IMR-90 (cell line): ENCODE results near the gene ASXL1. TPM values are rescaled to one million over a fixed set of nuclear protein-coding genes. Genes with fewer than 3 reads are reported as not detected.

ENCODE experiments used
- ATAC-seq: fragments of 200-7000 bp; cut with Tn5 transposase; 2 replicates; pipeline ENCODE4 v1.9.1; 2020; ENCODE audit warnings: low read depth, mild to moderate bottlenecking, moderate library complexity
- BruUV-seq: library from RNA; stranded (reverse); fragments of 400-500 nt; replicated peaks from 2 replicates; lab custom pipeline; 2021; lab: Mats Ljungman, UMichigan
- CTCF ChIA-PET: fragments of 300-600 bp; formaldehyde crosslinking; extraction: SDS; loops from one replicate; lab custom pipeline; 2021; ENCODE audit warnings: antibody characterized with exemption; lab: Yijun Ruan, JAX
- POLR2A ChIA-PET: fragments of 300-600 bp; sonication (Branson Sonifier 250); formaldehyde crosslinking; loops from one replicate; lab custom pipeline; 2022; ENCODE audit warnings: antibody characterized with exemption; ENCODE audit not compliant: unreplicated experiment; lab: Charles Lee
- DNase-seq: peaks from one replicate; pipeline ENCODE4 v3.0.0; 2013
- H2AFZ ChIP-seq: replicated peaks from 2 replicates; pipeline ENCODE3; 2013; ENCODE audit warnings: low read length, mild to moderate bottlenecking; ENCODE audit not compliant: poor library complexity
- H2AK5ac ChIP-seq: 2 replicates; pipeline ENCODE4 v1.6.1; 2013; ENCODE audit warnings: low read depth, low read length, inconsistent platforms
- H2AK9ac ChIP-seq: replicated peaks from 2 replicates; pipeline ENCODE3; 2013; ENCODE audit warnings: mild to moderate bottlenecking, low read depth, low read length, moderate library complexity; ENCODE audit not compliant: poor library complexity
- H2BK120ac ChIP-seq: 2 replicates; pipeline ENCODE4 v1.6.1; 2013; ENCODE audit warnings: low read depth, low read length, inconsistent platforms
- H2BK15ac ChIP-seq: 3 replicates; pipeline ENCODE4 v1.6.1; 2013; ENCODE audit warnings: low read depth, low read length, inconsistent platforms
- H2BK20ac ChIP-seq: 2 replicates; pipeline ENCODE4 v1.6.1; 2013; ENCODE audit warnings: low read depth, mild to moderate bottlenecking, inconsistent platforms, low read length, moderate library complexity
- H2BK5ac ChIP-seq: 2 replicates; pipeline ENCODE4 v1.6.1; 2013; ENCODE audit warnings: mild to moderate bottlenecking, low read depth, low read length, inconsistent platforms; ENCODE audit not compliant: poor library complexity, severe bottlenecking
- H3K14ac ChIP-seq: replicated peaks from 2 replicates; pipeline ENCODE4 v1.6.1; 2013; ENCODE audit warnings: low read depth, low read length, inconsistent platforms
- H3K18ac ChIP-seq: 2 replicates; pipeline ENCODE4 v1.6.1; 2013; ENCODE audit warnings: low read depth, low read length, control low read depth
- H3K23ac ChIP-seq: 2 replicates; pipeline ENCODE4 v1.6.1; 2013; ENCODE audit warnings: low read depth, low read length, inconsistent platforms
- H3K27ac ChIP-seq: 2 replicates; pipeline ENCODE4 v1.5.1; 2013; ENCODE audit warnings: mild to moderate bottlenecking, control low read depth, low read length; ENCODE audit not compliant: insufficient read depth
- H3K27me3 ChIP-seq: 2 replicates; pipeline ENCODE4 v1.6.1; 2013; ENCODE audit warnings: low read length; ENCODE audit not compliant: control insufficient read depth, insufficient read depth
- H3K36me3 ChIP-seq: 2 replicates; pipeline ENCODE4 v1.6.1; 2013; ENCODE audit warnings: low read length, mixed read lengths; ENCODE audit not compliant: control insufficient read depth, insufficient read depth
- H3K4ac ChIP-seq: 2 replicates; pipeline ENCODE4 v1.6.1; 2013; ENCODE audit warnings: low read depth, low read length, inconsistent platforms
- H3K4me1 ChIP-seq: 2 replicates; pipeline ENCODE4 v1.6.1; 2013; ENCODE audit warnings: low read length, mixed read lengths; ENCODE audit not compliant: control insufficient read depth, insufficient read depth
- H3K4me2 ChIP-seq: 2 replicates; pipeline ENCODE4 v1.6.1; 2013; ENCODE audit warnings: low read depth, mild to moderate bottlenecking, control low read depth, low read length, moderate library complexity
- H3K4me3 ChIP-seq: 2 replicates; pipeline ENCODE4 v1.5.1; 2013; ENCODE audit warnings: low read depth, mild to moderate bottlenecking, control low read depth, low read length, moderate library complexity; ENCODE audit not compliant: insufficient read depth
- H3K56ac ChIP-seq: 2 replicates; pipeline ENCODE4 v1.6.1; 2013; ENCODE audit warnings: low read length, inconsistent platforms; ENCODE audit not compliant: insufficient read depth; ENCODE audit errors: extremely low read depth
- H3K79me1 ChIP-seq, 2 experiments: 2 replicates each; pipeline ENCODE4 v1.6.1; 2013; ENCODE audit warnings: low read length in 2 of 2, inconsistent platforms in 1 of 2, low read depth in 1 of 2
- H3K9ac ChIP-seq: 2 replicates; pipeline ENCODE4 v1.6.1; 2013; ENCODE audit warnings: low read depth, low read length, control low read depth
- H3K9me1 ChIP-seq: 2 replicates; pipeline ENCODE4 v1.6.1; 2013; ENCODE audit warnings: low read length, inconsistent platforms; ENCODE audit not compliant: insufficient read depth
- H3K9me3 ChIP-seq: 2 replicates; pipeline ENCODE4 v1.6.1; 2013; ENCODE audit warnings: low read length; ENCODE audit not compliant: control insufficient read depth, insufficient read depth
- H4K20me1 ChIP-seq: 2 replicates; pipeline ENCODE4 v1.6.1; 2013; ENCODE audit warnings: low read length, inconsistent platforms; ENCODE audit not compliant: insufficient read depth
- H4K5ac ChIP-seq: 2 replicates; pipeline ENCODE4 v1.6.1; 2013; ENCODE audit warnings: mild to moderate bottlenecking, low read depth, low read length, control low read depth
- H4K8ac ChIP-seq, 2 experiments: 2 replicates each; pipeline ENCODE4 v1.6.1; 2013; ENCODE audit warnings: low read depth in 2 of 2, low read length in 2 of 2, control low read depth in 1 of 2, inconsistent platforms in 1 of 2
- H4K91ac ChIP-seq: 2 replicates; pipeline ENCODE4 v1.6.1; 2013; ENCODE audit warnings: low read depth, low read length, inconsistent platforms; ENCODE audit not compliant: insufficient read depth
- BHLHE40 ChIP-seq: fragments of 150-350 bp; IDR thresholded peaks from 2 replicates; pipeline ENCODE4 v1.6.1; 2016; ENCODE audit warnings: mild to moderate bottlenecking, low read depth, low read length
- CEBPB ChIP-seq: IDR thresholded peaks from 2 replicates; pipeline ENCODE4 v1.6.1; 2012; ENCODE audit warnings: low read depth, low read length, improper control_type of control experiment
- CTCF ChIP-seq: conservative IDR thresholded peaks from 2 replicates; pipeline ENCODE4 v1.5.1; 2012; ENCODE audit warnings: mild to moderate bottlenecking, low read depth, low read length, improper control_type of control experiment
- FOS ChIP-seq: fragments of 150-350 bp; IDR thresholded peaks from 2 replicates; pipeline ENCODE4 v1.6.1; 2016; ENCODE audit warnings: low read depth, low read length
- MAFK ChIP-seq: IDR thresholded peaks from 2 replicates; pipeline ENCODE4 v1.6.1; 2012; ENCODE audit warnings: low read depth, low read length, improper control_type of control experiment
- MAZ ChIP-seq: IDR thresholded peaks from 2 replicates; pipeline ENCODE4 v1.6.1; 2012; ENCODE audit warnings: low read depth, mild to moderate bottlenecking, low read length, improper control_type of control experiment, moderate library complexity, borderline replicate concordance
- NFE2L2 ChIP-seq: fragments of 150-350 bp; IDR thresholded peaks from 2 replicates; pipeline ENCODE4 v1.6.1; 2016; ENCODE audit warnings: low read depth, mild to moderate bottlenecking, low read length
- POLR2A ChIP-seq: IDR thresholded peaks from 2 replicates; pipeline ENCODE4 v1.6.1; 2012; ENCODE audit warnings: mild to moderate bottlenecking, low read depth, low read length
- SMC3 ChIP-seq: fragments of 150-350 bp; IDR thresholded peaks from 2 replicates; pipeline ENCODE4 v1.6.1; 2016; ENCODE audit warnings: low read depth, mild to moderate bottlenecking, antibody characterized with exemption, low read length, moderate library complexity
- USF2 ChIP-seq: fragments of 150-350 bp; IDR thresholded peaks from 2 replicates; pipeline ENCODE4 v1.6.1; 2017; ENCODE audit warnings: mild to moderate bottlenecking, antibody characterized with exemption, low read length, low read depth
- WGBS, 2 experiments: methylation state at CpG; one replicate each; pipeline versions ENCODE4 v1.1.5 to v1.1.7; 2013; ENCODE audit warnings: missing lambda C conversion rate in 2 of 2; ENCODE audit not compliant: insufficient read length in 1 of 2; ENCODE audit errors: extremely low coverage in 2 of 2; 5-methylcytosine and 5-hydroxymethylcytosine counted together
- dilution Hi-C: fragments of 300-500 bp; cut with HindIII; formaldehyde crosslinking; loops from one replicate; pipeline ENCODE4 v1.14.3; 2018; ENCODE audit warnings: low sequenced_read_pairs; ENCODE audit not compliant: unreplicated experiment
- in situ Hi-C: fragments of 300-500 bp; cut with MboI; formaldehyde crosslinking; loops from 3 replicates; pipeline ENCODE4 v1.14.3; 2019; ENCODE audit warnings: low sequenced_read_pairs, inconsistent platforms, mixed read lengths
- intact Hi-C: fragments of 100-400 bp; cut with micrococcal nuclease; formaldehyde crosslinking; loops from 2 replicates; pipeline ENCODE4 v1.10.0; 2022
- polyA plus RNA-seq, 3 experiments: library from polyadenylated mRNA; depleted of rRNA; stranded (reverse); fragments of >200 nt; gene quantifications; 2 replicates each; pipeline ENCODE4 v1.2.3, GENCODE V29; 2012; ENCODE audit warnings: low replicate concordance in 1 of 3
- total RNA-seq: library from RNA; depleted of rRNA; stranded (reverse); fragments of >200 nt; gene quantifications from 2 replicates; pipeline ENCODE4 v1.2.3, GENCODE V29; 2012

ASXL1 gene
- total and polyA plus RNA-seq, 2 of the 4 experiments (the other 2 are of a cell fraction) = 29.9 to 37.1 TPM

GRCh38 chr20:32484225-32484957 is 126.3 kb downstream of the ASXL1 start:
- peak overlapping the region in 1 of 2 experiments; percentile 78; a peak in 3 of 4 replicates for H4K8ac ChIP-seq
- no TSS peak for BruUV-seq
- peaks cover 3% of the 10 kb centered on the region for H3K9me1 ChIP-seq
- peaks cover 5 to 32% of the 10 kb centered on the region in 2 experiments; a peak in 2 of 4 replicates for H3K79me1 ChIP-seq
- POLR2A ChIA-PET = interaction anchor here (1.1 kb wide), 1 partner anchor 16 kb away, joined by 5 read pairs; no protein-coding TSS in a partner anchor
- peaks cover 7% of the 10 kb centered on the region; the same call in 1 of the 2 replicates for H3K4me1 ChIP-seq
- H3K23ac ChIP-seq = peak overlapping the region; percentile 69; the same call in 1 of the 2 replicates
- no peak for DNase-seq
- peaks cover 23% of the 10 kb centered on the region for H4K20me1 ChIP-seq
- H3K4ac ChIP-seq = peak overlapping the region; percentile 72
- peak; percentile 9 for ATAC-seq
- no peak overlapping the region for H2BK15ac ChIP-seq
- H3K4me3 ChIP-seq = peak overlapping the region; percentile 54
- H2AK5ac ChIP-seq = no peak overlapping the region
- H2AFZ ChIP-seq = peak overlapping the region; percentile 87
- H2BK20ac ChIP-seq = peak overlapping the region; percentile 46; the same call in 1 of the 2 replicates
- H3K9ac ChIP-seq = peak overlapping the region; percentile 68
- TF ChIP-seq MAFK (no peak), CEBPB (no peak), BHLHE40 (no peak), NFE2L2 (no peak), CTCF (no peak), SMC3 (no peak), USF2 (no peak), FOS (no peak), MAZ (no peak), POLR2A (no peak)
- CTCF ChIA-PET = interaction anchor here (0.6 to 0.7 kb wide), 2 partner anchors 128 to 295 kb away, joined by 5 to 6 read pairs; no protein-coding TSS in a partner anchor
- intact Hi-C loops = no loop called here
- peak overlapping the region; percentile 79 for H2BK5ac ChIP-seq
- peak overlapping the region; percentile 5 for H3K18ac ChIP-seq
- in situ Hi-C loops = loop anchor here (25.0 kb wide), 1 partner anchor 647 kb away; the partner anchor contains the start of gene FOXS1
- dilution Hi-C loops = no loop called here
- no peaks in the 10 kb centered on the region; the same call in 1 of the 2 replicates for H3K36me3 ChIP-seq
- H3K14ac ChIP-seq = peak overlapping the region; percentile 64; the same call in 1 of the 2 replicates
- peak overlapping the region; percentile 88 for H3K4me2 ChIP-seq
- H4K91ac ChIP-seq = peak overlapping the region; percentile 57
- WGBS, 2 experiments = 0% methylated on average over 9 of the region's 74 CpGs; no CpG with 5 or more reads in 1 of the 2 experiments
- no peaks in the 10 kb centered on the region for H3K9me3 ChIP-seq
- H3K27ac ChIP-seq = peak overlapping the region; percentile 77
- peak overlapping the region; percentile 58 for H2BK120ac ChIP-seq
- no peaks in the 10 kb centered on the region; the same call in 1 of the 2 replicates for H3K27me3 ChIP-seq
- peak overlapping the region; percentile 86 for H2AK9ac ChIP-seq
- H3K56ac ChIP-seq = peak overlapping the region; percentile 49
- peak overlapping the region; percentile 17; the same call in 1 of the 2 replicates for H4K5ac ChIP-seq
